ENCODE measurements around the gene MROH2A.

MROH2A gene

DNA sequence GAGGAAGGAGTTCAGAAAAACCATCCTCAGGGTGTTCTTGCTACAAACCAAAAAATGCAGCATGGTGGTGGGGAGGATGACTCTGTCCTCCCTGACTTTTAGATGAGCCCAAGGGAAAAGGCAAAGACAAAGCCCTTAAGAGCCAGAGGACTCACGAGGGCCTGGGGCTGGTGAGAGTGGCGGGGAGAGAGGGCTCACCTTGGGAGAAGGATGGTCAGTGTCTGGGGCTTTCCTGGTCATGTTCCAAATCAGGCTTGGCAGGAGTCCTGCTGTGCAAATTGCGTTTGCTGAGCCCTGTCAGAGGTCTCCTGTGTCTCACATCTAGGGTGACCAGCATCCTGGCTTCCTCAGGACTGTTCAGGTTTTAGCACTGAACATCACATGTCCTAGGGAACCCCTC lies 13.4 kb upstream of the MROH2A start:
- DNase-seq (ENCODE audit: low read depth in 2 of 2): no peak

- no peak for DNase-seq (ENCODE audit: low read depth in 2 of 2)
Observed at GRCh38 chr2:233766416-233766815, 11.7 kb upstream of the MROH2A start.

- no peak for DNase-seq (ENCODE audit: low read depth in 2 of 2)
Observed at GRCh38 chr2:233768076-233768475, 10.1 kb upstream of the MROH2A start.

DNA sequence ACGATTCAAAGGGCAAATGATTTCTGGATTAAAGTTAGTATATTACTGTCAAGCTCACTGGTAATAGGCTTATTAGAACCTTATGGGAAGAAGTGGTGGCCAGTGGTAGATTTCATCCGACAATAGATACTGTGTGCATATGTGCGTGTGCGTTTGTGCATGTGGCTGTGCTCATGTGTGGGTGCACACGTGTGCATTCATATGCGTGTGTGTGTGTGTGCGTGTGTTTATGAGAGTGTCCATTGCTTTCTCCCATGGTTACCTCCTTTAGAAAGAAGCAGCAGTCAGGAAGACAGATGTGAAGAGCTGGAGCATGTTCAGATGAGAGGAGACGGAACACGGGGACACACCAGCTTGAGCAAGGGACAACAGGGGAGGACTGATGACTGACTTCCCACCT lies 8.9 kb upstream of the MROH2A start:
- DNase-seq (ENCODE audit: low read depth in 2 of 2): no peak

GRCh38 chr2:233772153-233772552 lies 6.0 kb upstream of the MROH2A start:
- DNase-seq (ENCODE audit: low read depth in 2 of 2): no peak

DNA sequence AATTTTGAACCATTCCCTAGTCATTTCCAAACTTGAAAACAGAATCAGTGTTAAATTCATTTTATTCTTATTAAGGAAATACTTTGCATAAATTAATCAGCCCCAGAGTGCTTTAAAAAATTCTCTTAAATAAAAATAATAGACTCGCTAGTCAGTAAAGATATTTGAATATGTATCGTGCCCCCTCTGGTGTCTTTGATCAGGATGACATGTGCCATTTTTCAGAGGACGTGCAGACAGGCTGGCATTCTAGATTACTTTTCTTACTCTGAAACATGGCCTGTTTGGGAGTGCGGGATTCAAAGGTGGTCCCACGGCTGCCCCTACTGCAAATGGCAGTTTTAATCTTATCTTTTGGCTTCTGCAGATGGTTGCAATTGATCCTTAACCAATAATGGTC lies 5.5 kb upstream of the MROH2A start:
- no peak for DNase-seq (ENCODE audit: low read depth in 2 of 2)

DNA sequence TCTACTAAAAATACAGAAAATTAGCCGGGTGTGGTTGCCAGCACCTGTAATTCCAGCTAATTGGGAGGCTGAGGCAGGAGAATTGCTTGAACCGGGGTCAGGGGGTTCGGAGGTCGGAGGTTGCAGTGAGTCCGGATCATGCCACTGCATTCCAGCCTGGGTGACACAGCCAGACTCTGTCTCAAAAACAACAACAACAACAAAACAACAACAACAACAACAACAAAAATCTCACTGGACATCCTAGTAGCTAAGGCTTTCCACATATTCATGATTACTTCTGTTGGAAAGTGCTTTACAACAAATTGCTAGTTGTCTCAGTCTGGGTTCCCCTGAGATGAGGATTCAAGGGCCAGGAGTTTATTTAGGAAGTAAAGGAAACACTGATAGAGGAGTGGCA lies 4.3 kb upstream of the MROH2A start:
- DNase-seq (ENCODE audit: low read depth in 2 of 2): no peak

DNA sequence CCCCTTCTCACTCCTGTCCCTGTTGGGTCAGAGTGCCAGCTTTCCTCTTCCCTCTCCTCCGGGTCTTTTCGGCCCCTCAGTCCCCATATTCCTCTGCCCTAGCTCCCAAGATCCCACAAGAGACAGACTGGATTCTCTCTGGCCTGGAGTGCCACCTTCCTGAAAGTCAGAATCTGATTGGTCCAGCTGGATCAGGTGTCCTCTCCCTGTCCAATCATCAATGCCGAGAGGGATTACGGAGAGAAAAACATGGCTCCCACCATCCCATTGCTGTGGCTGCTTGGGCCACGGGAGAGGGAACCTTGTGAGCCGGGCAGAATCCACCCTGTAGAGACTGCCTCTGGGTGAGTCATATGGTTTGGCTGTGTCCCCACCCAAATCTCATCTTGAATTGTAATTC lies 2.7 kb upstream of the MROH2A start:
- no peak for DNase-seq (ENCODE audit: low read depth in 2 of 2)

- DNase-seq (ENCODE audit: low read depth in 2 of 2): no peak
Observed at GRCh38 chr2:233779722-233780121, 1.6 kb downstream of the MROH2A start.

DNA sequence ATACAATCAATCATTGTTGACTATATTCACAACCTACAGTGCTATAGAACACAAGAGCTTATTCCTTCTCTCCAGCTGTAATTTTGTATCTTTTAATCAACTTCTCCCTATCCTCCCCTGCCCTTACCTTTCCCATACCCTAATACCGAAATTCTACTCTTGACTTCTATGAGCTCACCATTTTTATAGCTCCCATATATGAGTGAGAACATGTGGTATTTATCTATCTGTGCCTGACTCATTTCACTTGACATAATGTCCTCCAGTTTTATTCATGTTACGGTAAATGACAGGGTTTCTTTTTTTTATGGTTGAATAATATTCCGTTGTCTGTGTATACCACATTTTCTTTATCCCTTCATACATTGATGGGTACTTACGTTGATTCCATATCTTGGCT lies 2.6 kb downstream of the MROH2A start:
- no peak for DNase-seq (ENCODE audit: low read depth in 2 of 2)

DNA sequence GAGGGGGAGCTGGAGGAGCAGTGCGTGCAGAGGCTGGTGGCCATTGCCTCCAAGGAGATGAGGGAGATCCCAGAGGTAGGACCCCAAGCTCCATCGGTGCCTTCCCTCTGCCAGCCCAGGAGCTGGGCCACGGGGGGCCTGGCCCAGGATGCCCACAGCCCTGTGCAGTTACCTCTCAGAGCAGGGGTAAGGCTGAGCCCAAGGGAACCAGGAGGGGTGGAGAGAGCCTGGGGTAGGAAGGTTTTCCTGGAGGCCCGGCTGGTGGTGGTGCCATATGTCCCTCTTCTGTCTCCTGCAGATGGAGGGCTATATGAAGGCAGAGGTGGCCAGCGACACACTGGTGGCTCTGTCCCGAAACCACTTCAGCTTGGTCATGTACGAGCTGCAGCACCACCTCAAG lies 11.4 kb downstream of the MROH2A start:
- DNase-seq (ENCODE audit: low read depth in 2 of 2): no peak

DNA sequence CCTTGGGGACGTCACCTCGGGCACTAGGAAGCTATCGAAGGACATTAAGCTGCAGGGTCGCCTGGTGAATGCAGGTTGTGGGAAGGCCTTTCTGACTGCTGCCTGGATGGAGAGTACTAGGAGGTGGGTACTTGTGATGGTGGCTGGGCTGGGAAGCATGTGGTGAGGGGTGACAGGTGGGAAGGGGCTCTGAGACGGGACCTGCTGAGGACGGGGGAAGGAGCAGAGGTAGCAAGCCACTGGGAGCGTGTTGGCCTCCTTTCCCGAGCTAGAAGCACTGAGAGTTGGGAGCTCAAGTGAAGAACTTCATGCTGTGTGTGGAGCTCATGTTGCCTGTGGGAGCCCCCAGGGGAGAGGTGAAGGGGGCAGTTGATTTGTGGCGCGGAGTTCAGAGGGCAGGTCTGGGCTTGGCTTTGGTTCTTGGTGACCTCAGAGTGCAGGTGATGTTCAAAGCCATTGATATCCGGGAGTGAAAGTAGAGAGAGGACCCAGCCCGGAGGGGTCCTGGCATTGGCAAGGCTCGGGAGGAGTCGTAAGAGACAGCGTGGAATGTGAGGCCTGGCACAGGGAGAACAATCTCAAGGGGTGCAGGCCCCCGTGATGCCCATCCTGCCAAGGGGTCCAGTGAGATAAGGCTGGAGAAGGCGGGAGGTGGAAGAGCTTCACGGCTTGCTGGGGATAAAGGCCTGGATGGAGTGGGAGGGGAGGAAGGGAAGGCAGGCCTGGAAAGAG lies 13.2 kb downstream of the MROH2A start:
- DNase-seq (ENCODE audit: low read depth in 2 of 2): no peak

DNA sequence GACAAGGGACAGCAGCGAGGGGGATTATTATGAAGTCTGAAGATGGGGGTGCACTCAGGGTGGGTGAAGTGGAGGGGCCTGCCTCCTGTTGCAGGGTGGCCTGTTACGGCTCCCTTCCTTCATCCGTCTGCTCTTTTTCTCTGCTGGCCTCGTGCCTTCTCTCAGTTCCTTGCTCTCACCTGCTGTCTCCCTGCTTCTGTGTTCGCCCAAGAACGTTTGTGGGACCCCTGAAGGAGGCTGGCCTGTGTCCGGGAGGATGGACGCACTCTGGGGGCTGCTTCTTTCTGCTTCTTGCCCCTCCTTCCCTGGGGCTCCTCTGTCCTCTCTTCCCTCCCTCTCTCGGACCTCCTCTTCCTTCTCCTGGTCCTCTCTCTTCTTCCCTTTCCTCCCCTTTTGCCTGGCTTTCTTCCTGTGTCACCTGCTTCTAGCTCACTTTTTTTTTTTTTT lies 13.8 kb downstream of the MROH2A start:
- DNase-seq (ENCODE audit: low read depth in 2 of 2): no peak

DNA sequence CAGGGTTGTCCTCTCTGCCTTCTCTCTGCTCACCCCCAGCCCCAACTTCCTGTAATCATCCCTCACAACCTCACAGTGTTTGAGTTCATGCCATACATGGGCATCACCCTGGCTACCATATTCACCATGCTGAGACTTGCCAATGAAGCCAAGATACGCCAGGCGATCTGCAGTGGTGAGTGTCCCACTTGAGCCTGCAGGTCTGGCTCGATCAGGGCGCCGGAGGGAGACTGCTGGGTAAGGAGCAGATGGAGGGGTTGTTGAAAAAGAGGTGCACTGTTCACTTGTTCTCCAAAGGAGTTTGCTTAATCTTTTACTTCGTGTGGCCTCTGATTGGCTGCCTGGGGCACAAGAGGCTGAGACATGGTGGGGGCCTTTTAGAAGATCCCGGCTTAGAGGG lies 14.6 kb downstream of the MROH2A start:
- DNase-seq (ENCODE audit: low read depth in 2 of 2): no peak

DNA sequence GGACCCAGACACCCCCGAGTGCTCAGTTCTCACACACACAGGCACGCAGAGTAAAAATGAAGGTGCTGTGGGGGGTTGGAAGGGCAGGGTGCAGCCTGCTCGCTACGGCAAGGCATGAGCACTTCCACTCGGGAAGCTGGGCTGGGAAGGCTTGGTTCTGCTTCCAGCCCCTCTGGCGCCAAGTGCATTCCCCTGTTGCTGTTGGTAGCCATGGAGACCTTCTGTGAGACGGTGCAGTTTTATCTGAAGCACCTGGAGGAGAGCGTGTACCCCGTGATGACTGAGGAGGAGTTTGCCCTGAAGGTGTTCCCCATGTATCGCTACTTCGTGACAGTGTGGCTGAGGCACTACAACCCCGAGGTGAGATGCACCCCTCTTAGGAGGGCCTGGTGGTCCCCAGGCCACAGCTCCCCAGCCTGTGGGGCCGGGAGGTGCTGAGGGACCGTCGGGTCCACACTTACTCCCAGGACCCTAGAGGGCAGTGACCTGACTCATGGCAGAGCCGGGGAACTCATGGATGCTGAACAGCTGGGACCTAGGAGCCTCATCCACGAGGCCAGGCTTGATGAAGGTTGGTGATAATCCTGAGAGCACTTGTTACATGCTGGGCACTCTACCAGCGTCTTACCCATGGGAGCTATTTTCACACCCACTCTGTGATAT lies 15.5 kb downstream of the MROH2A start:
- no peak for DNase-seq (ENCODE audit: low read depth in 2 of 2)

DNA sequence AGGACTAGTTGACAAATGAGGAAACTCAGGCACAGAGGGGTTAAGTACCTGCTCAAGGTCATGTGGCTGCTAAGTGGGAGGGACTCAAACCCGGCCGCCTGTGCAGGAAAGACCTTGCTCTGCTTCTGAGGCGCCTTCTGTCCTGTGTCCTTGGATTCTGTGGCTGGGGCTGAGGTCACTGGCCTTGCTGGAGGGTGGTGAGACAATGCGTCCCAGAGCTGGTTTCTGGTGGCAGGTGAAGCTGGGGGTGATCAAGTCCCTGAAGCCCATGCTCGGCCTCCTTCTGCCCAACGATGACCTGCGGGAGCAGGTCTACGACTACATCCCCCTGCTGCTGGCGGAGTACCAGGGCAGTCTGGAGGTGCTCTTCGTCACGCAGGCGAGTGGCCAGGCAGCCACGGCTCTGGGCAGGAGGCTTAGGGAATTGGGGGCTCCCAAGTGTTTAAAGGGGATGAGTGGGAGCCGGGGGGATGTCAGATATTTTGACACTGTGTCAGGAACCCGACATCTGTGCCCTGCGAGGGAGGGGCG lies 16.1 kb downstream of the MROH2A start:
- no peak for DNase-seq (ENCODE audit: low read depth in 2 of 2)

DNA sequence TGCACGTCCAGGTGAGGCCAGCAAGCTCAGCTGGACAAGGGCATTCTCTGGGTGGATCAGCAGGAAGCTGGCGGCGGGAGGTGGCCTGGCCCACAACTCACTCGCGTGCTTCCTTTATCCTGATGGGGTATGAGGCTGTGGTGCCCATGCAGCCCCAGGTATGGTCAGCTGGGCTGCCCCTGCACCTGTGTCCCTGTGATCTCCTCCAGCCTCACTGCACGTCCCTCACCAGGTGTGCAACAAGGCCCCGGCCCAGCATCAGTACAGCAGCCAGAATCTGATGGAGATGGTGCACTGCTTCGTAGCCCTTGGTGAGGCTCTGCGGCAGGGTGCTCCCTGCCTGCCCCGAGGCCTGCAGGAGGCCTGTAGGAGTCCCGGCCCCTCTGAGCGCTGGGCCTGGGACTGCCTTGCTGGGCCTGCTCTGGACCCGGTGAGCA lies 17.6 kb downstream of the MROH2A start:
- no peak for DNase-seq (ENCODE audit: low read depth in 2 of 2)

- no peak for DNase-seq (ENCODE audit: low read depth in 2 of 2)
Observed at GRCh38 chr2:233796254-233796653, 18.1 kb downstream of the MROH2A start.

DNA sequence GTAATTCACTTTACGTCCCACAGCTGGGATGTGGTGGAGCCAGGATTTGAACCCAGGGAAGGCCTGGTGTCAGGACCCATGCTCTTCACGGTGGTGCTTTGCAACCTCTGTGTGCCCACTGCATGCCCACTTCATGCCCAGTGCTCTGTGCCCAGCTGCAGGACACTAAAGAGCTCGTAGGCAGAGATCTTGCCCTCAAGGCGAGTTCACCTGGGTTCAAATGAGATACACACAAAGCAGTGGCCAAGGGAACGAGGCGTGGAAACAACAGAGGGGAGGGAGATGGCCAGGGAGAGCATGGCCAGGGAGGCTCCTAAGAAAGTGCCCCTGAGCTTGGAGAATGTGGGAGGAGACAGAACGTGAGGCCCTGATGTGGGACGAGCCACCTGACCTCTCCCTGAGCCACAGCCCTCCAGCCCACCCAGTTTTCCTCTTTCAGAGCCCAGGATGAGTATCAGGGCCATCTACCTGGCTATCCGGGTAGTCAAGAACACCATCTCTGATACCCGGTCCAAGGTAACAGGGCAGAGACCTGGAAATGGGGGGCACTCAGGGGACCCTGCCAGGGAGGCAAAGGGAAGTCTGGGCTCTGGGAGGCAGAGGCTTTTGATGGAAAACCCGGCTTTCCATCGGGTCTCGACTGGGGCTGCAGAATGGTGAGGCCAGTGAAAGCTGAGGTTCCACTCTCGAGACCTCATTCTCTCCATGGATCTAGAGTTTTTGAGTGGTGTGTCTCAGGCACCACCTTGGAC lies 20.4 kb downstream of the MROH2A start:
- DNase-seq (ENCODE audit: low read depth in 2 of 2): no peak

DNA sequence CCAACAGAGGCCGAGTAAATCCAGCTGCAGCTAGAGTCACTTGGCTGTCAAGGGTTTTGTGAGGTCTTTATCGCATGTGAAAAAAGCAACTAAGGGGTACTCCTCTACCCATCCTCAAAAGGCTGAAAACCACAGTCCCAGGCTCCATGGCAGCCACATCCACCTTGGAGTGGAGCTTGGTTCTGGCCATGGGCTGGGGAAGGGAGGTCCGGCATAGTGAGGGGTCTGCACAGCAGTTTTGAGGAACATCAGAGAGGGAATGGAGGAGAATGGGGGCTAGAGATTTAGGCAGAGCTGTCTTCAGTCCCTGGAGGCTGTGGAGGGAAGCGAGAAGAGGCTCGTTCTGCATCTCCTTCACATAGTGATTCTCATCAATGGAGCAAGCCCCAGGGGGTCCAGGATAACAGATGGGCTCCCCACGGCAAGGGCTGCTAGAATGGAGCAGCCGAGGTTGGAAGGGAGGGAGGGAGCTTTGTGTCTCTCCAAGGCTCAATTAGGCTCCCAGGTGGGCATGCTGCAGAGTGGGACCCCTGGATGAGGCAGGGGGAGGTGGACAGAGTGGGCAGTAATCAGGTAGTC lies 21.0 kb downstream of the MROH2A start:
- DNase-seq (ENCODE audit: low read depth in 2 of 2): no peak

DNA sequence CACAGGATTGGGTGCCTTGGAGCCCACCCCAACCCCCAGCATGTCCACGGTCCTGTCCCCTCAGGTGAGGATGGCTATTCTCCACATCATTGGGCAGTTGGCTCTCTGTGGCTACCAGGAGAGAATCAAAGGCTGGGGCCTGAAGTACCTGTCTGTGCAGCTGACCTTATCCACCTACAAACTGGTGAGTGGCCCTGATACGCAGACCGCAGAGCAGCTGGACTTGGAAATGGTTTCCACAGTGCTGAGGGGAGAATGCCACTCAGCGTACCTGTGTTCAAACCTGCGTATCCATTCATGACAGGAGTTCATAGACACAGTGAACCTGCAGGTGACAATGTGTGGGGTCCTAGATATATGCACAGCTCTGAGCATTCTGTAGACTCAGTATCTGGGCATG lies 21.6 kb downstream of the MROH2A start:
- no peak for DNase-seq (ENCODE audit: low read depth in 2 of 2)

DNA sequence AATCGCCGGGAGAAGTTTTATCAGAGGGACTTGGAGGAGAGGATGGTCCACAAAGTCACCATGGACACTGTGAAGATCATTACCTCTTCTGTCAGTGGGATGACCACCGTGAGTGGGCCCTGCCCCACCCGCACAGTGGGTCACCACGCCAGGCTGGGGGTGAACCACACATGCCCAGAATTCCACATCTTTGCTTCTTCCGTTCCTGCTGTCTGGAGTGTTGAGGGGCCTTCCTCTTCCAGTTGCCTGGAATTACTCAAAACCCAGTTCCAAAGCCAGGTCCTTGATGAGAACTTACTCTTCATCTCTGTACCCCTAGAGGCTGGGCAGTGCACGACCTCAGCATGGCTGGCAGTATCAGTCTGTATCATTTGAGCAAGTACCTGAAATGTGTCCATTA lies 22.1 kb downstream of the MROH2A start:
- no peak for DNase-seq (ENCODE audit: low read depth in 2 of 2)

Data from stimulated activated CD8-positive, alpha-beta memory T cell treated with anti-CD3 and anti-CD28 coated beads, Interleukin-15, amount 100 ng/mL, for 48 hours (primary cell).